ENCODE results near the gene TMEM151A. TPM values are rescaled to one million over a fixed set of nuclear protein-coding genes. Genes with fewer than 3 reads are reported as not detected.
A peak's percentile ranks its signal among the peaks of the same experiment; 100 is the strongest.

The TMEM151A gene
- total and polyA plus RNA-seq, 8 donors, result 0.17 to 0.47 (median 0.28) TPM; not detected in 1

DNA sequence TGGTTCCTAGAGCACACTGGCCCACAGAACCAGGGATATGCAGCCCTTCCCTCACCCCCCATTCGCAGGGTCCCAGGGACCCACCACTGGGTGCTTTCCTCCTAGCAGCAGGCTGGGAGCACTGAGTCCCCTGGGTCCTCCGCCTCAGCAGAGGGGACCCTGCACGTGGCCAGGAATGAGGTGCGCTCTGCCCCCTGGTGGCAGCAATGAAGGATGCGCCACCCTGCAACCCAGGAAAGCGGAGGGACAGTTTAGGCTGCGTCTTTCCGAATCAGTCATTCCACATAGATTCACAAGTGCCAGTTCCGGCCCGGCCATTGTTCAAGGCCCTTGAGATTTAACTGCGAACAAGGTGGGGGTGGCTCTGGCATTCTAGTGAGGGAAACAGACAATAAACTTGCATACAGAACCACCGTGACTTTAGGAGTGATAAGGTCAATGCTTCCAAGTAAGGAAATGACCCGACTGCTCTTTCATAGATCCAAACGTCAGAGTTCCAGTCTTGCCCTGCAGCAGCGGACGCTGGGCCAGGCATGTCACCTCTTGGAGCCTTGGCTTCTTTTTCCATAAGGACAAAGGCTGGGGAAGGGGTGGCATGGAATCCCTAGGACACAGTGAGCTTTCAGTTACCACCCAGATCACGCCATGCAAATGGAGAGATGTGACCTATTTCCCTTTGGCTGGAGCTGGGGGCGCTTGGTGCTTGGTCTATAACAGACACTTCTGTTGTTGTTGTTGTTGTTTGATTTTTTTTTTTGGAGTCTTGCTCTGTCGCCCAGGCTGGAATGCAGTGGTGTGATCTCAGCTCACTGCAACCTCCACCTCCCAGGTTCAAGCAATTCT lies 36.8 kb downstream of the TMEM151A start:
- Histone ChIP-seq H3K27me3 (no peaks in the 10 kb centered on the region), H3K9me3 (no peaks in the 10 kb centered on the region), H3K36me3 (peaks cover 0 to 20% of the 10 kb centered on the region in 2 donors), H3K27ac (peak overlapping the region; percentile 26 to 51), H3K4me1 (peaks cover 17 to 31% of the 10 kb centered on the region in 2 donors), H3K4me3 (no peak overlapping the region)
- DNase-seq, result peak; percentile 67 to 91 (median 80)
- peak; percentile 93 for ATAC-seq
- TF ChIP-seq, protein P1, sequence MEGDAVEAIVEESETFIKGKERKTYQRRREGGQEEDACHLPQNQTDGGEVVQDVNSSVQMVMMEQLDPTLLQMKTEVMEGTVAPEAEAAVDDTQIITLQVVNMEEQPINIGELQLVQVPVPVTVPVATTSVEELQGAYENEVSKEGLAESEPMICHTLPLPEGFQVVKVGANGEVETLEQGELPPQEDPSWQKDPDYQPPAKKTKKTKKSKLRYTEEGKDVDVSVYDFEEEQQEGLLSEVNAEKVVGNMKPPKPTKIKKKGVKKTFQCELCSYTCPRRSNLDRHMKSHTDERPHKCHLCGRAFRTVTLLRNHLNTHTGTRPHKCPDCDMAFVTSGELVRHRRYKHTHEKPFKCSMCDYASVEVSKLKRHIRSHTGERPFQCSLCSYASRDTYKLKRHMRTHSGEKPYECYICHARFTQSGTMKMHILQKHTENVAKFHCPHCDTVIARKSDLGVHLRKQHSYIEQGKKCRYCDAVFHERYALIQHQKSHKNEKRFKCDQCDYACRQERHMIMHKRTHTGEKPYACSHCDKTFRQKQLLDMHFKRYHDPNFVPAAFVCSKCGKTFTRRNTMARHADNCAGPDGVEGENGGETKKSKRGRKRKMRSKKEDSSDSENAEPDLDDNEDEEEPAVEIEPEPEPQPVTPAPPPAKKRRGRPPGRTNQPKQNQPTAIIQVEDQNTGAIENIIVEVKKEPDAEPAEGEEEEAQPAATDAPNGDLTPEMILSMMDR (IDR thresholded peaks at IDR 0.05), result peak; percentile 91 to 99
- intact Hi-C loops (cut with DNase I), result no loop called here

DNA sequence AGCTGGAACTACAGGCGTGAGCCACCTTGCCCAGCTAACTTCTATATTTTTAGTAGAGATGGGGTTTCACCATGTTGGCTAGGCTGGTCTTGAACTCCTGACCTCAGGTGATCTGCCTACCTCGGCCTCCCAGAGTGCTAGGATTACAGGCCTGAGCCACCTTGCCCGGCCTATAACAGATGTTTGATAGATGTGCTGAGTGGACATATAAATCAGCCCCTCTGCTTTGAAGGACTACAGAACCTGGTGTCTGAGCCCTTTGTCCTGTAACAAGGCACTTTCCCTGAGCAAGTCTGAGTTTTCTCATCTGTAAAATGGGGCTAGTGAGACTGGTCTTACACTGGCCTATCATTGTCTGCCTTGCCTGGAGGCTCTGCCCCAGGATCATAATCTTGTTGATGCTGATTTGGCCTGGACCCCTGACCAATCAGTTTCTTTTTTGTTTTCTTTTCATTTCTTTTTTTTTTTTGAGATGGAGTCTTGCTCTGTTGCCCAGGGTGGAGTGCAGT lies 37.5 kb downstream of the TMEM151A start:
- TF ChIP-seq, protein P1 (IDR thresholded peaks at IDR 0.05), result no peak
- ATAC-seq, result no peak
- H3K27ac ChIP-seq, result no peak overlapping the region

DNA sequence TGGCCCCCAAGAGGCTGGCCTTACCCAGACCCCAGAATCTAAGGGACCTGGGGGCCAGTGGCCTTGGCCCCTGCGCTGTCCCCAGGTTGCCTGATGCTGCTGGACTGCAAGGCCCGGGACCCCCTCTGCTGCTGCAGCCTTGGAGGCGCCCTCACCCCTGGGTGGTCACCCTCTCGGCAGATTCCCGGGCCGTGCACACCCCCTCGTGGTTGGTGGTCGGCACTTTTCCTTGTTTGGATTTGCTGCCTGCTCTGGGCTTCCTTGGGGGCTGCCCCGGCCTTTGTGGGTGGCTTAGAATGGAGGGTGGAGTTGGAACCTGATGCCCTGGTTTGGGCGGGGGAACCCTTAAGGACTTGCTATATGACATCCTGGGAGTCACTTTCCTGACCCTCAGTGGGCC lies 39.2 kb downstream of the TMEM151A start:
- peaks cover 28 to 41% of the 10 kb centered on the region in 2 donors for H3K4me1 ChIP-seq
- ATAC-seq, result no peak
- DNase-seq, result peak in 1 of 4 donors; percentile 61
- intact Hi-C loops (cut with DNase I), result no loop called here
- no peak overlapping the region for H3K27ac ChIP-seq
- TF ChIP-seq, protein P1 (IDR thresholded peaks at IDR 0.05), result no peak
- no peaks in the 10 kb centered on the region for H3K27me3 ChIP-seq
- H3K9me3 ChIP-seq, result no peaks in the 10 kb centered on the region
- peaks cover 0 to 26% of the 10 kb centered on the region in 2 donors for H3K36me3 ChIP-seq
- H3K4me3 ChIP-seq, result no peak overlapping the region

More for the DNA sequence above, 37.5 kb downstream of the TMEM151A start:
- Histone ChIP-seq H3K27me3 (no peaks in the 10 kb centered on the region), H3K4me3 (no peak overlapping the region), H3K4me1 (peaks cover 17 to 31% of the 10 kb centered on the region in 2 donors), H3K36me3 (peaks cover 0 to 26% of the 10 kb centered on the region in 2 donors), H3K9me3 (no peaks in the 10 kb centered on the region)
- no peak for DNase-seq
- intact Hi-C loops (cut with DNase I), result no loop called here

DNA sequence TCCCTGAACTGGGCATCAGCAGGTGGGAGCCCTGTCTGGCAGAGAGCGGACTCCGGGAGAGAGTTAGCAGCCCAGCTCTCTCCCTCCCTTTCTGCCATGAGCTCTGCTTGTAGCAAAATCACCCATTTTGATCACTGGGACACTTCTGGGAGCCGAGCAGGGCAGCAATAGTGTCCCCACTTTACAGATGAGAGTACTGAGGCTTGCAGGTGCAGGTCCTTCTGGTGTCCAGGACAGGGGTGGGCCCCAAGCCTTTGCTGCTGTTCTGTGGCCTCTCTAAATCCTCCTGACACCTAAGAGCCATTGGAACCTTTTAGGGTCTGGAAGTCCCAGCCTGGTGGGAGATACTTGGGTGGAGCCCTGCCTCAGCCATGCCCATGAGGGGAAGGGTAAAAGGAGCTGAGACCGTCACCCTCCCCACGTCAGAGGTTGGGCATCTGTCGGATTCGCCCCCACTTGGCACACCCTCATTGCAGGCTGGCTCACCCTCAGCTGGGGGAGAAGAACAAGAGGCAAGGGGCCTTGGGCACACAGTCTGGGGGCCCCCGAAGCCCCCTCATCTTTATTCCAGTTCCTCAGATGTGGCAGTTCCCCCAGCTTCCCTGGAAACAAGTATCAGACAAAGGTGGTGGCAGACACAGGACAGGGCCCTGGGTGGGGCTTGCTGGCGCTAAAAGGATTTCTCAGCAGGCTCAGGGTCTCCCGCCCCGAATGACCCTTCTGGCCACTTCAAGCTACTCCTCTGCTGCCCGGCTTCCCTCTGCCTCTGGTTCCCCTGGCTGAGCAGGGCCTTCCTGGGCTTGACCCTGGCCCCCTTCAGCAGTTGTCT lies 40.1 kb downstream of the TMEM151A start:
- DNase-seq (no peak), ATAC-seq (no peak)
- Histone ChIP-seq H3K36me3 (peaks cover 0 to 26% of the 10 kb centered on the region in 2 donors), H3K4me1 (peaks cover 28 to 46% of the 10 kb centered on the region in 2 donors), H3K27me3 (no peaks in the 10 kb centered on the region), H3K9me3 (no peaks in the 10 kb centered on the region), H3K27ac (no peak overlapping the region), H3K4me3 (no peak overlapping the region)
- TF ChIP-seq, protein P1 (IDR thresholded peaks at IDR 0.05), result no peak
- intact Hi-C loops (cut with DNase I), result no loop called here
